GM19240 (cell line): ENCODE measurements around the gene SARS1.
"Not testable (repeated sequence)": the region's sequence is repeated elsewhere in the genome, so short reads cannot be mapped to it uniquely, and the experiment has no call there.

ENCODE experiments used
- DNase-seq: peaks from one replicate; pipeline ENCODE4 v3.0.0; 2011; ENCODE audit warnings: low spot score; ENCODE audit not compliant: insufficient read length

SARS1 gene

DNA sequence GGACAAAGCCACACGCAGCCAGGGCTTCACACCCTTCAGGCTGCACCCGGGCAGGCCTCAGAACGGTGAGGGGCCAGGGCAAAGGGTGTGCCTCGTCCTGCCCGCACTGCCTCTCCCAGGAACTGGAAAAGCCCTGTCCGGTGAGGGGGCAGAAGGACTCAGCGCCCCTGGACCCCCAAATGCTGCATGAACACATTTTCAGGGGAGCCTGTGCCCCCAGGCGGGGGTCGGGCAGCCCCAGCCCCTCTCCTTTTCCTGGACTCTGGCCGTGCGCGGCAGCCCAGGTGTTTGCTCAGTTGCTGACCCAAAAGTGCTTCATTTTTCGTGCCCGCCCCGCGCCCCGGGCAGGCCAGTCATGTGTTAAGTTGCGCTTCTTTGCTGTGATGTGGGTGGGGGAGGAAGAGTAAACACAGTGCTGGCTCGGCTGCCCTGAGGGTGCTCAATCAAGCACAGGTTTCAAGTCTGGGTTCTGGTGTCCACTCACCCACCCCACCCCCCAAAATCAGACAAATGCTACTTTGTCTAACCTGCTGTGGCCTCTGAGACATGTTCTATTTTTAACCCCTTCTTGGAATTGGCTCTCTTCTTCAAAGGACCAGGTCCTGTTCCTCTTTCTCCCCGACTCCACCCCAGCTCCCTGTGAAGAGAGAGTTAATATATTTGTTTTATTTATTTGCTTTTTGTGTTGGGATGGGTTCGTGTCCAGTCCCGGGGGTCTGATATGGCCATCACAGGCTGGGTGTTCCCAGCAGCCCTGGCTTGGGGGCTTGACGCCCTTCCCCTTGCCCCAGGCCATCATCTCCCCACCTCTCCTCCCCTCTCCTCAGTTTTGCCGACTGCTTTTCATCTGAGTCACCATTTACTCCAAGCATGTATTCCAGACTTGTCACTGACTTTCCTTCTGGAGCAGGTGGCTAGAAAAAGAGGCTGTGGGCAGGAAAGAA is 61.1 kb downstream of the SARS1 start:
- no peak for DNase-seq

DNA sequence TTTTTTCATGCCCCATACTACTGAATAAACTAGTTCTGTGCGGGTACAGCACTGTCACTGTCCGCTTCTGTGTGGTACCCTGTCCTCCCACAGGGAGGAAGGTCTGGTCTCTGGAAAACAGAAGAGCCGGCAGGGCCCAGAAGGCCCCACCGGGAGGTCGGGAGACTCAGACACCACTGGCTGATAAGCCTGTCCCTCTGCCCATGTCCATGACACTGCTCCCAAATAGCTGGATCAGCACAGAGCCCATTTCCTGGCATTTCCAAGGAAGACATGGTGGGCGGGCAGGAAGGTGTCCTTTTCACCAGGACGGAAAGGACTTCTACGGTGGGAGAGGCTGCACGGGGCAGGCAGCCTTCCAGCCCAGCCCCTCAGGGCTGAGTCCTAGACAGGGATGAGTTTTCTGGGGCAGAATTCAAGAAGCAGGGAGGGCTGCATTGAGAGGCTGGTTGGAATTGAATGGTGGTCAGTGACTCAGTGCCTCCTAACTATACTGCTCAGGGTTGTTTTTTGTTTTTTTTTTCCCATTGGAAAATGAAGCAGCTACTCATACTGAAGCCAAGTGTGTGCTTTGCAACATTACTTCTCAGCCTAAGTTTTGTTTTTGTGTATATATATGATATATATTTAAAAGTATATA is 62.1 kb downstream of the SARS1 start:
- no peak for DNase-seq

- DNase-seq: peak; percentile 94
These were observed 63.9 kb downstream of the SARS1 start for GRCh38 chr1:109277434-109278204.

DNA sequence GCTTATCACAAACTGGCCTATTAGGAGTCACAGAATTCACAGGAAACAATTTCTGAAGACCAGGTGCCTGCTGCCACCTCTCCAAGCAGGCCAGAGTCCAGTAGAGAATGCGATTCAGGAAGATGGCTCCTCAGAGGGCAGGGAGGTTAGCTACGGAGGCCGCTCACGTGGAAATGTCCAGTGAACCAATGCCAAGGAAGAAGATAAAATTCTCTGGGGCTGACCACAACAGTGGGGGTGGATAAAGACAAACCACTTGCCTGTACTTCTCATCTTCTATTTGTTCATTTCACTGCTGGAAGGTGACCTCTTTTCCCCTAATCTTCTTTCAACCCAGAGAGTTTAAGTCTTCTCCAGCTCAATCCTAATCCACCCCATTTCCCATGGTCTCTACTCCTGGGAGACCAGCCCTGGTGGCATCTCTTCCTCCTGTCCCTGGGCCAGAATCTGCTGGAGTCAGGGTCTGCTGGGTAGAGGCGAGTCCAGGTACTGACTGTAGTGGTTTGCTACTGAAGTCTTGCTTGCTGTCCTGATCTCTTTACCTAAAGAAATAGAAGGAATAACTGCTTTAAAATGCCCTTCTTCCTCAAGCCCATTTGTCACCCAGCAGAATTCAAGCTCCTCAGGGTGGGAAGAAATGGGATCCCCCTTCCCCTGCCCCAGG is 66.0 kb downstream of the SARS1 start:
- DNase-seq: no peak

- DNase-seq: no peak
These were observed 67.1 kb downstream of the SARS1 start for GRCh38 chr1:109280862-109281261.

DNA sequence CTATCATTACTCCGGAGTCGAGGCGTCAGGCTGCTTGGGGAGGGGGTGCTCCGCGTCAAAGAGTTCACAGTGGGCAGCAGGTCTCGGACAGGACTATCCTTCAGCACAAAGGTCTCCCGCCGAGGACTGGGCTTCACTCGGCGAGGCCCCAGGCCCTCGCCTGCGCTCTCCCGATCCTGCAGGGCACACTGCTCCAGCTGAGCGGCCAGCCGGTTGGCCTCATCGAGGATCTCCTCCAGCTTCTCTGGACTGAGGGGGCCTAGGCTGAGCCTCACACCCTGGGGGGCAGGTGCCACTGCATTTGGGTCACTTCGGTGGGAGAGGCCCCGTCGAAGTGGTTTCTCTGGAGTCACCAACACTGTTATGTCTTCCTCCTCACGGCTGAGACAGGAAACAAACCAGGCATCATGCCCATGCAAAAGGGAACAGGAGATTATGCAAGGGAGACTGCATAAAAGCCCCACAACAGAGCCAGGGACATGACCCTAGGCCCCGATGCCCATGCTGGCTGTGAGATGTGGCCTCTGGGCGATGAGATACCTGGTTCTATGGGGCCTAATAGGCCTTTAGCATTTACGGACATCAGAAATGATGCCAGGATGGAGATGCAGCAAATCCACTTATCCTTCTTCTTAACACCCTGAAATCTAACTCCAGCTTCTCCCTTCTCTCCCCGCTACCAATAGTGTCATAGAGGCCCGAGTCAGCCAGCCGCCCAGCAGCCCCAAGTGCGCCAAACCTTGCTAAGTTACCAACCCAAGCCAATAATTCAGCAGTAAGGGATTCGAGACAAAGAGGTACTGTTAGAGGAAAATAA is 68.2 kb downstream of the SARS1 start:
- no peak for DNase-seq

DNA sequence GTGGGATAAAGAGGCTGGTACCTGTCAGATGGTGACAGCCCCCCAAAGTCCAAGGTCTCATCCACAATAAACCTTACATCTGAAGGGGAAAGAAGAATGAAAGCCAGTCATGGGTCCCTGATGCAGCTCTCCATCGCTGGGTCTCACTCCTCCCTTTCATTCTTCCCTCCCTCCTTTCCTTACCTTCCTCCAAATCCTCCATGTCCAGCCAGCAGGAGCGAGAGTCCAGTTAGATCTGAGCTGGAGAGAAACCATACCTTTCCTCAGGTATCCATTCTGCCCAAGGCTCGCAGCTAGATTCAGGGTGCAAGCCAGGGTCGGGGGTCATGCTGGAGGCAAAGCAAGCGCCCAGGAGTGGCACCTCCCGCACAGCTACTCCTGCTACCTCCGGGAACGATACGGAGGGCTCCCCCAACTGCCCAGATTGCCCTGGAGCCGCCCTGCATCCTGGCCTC is 68.8 kb downstream of the SARS1 start:
- DNase-seq: no peak

DNA sequence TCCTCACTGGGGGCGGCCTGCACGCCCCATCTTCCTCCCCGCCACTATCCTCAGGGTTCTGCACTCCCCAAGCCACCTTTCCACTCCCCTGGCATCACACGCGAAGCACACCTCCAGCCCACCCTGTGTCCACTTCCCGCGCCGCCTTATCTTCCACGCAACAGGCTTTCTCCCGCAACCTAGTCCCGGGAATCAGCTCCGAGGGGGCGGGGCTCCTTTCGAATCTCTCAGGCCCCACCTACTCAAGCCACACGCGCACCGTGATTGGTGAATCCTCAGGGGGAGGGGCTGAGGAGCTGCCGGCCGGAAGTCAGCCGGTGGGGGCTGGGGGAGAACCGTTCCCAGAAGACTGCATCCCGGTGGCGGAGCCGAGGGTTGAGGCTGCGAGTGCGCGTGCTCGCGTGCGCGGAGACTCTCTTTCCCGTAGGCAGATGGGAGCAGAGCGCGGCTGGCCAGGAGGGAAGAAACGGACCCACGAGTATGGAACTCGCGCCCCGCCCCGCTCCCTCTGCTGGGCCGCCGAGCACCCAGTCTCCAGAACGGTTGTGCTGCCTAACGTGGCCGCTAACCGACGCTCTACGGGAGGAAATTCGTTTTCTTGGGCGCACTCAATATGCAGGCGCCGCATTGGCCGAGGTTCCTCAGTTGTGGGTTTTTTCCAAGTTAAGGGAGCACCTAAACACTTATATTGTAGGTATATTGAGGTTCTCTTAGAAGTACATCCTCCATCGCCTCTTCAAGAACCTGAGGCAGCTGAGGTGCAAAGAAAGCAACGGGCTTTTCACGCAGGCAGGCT is 69.4 kb downstream of the SARS1 start, which contains the start of gene PSRC1:
PSRC1 (minus strand) TSS at position 194 of the 796 bp plus-strand sequence.
- DNase-seq: peak; percentile 93

DNA sequence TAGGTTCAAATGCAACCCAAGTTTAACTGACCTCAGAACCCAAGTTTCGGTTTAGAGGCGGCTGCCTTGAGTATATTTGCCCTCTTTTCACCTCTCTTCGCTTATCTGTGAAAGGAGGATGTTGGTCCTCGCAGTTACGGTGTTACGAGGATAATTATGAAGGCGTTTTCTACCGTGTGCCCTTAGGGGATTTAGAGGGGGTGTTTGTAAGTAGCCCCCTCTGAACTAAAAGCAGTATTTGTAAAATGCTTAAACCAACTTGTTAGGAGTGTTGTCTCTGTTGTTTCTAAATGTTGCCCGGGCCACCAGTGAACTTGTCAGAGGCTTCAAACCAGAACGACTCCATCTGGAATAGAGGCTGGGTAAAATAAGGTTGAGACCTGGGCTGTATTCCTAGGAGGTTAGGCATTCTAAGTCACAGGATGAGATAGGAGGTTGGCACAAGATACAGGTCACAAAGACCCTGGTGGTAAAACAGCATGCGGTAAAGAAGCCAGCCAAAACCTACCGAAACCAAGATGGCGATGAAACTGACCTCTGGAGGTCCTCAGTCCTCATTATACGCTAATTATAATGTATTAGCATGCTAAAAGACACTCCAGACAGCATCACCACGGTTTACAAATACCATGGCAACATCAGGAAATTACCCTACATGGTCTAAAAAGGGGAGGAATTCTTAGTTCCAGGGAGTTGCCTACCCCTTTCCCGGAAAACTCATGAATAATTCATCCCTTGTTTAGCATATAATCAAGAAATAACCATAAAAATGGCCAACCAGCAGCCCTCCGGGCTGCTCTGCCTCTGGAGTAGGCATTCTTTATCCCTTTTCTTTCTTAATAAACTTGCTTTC is 70.3 kb downstream of the SARS1 start:
- no peak for DNase-seq

GRCh38 chr1:109286762-109287161 is 73.0 kb downstream of the SARS1 start:
- not testable (repeated sequence) for DNase-seq
